Measurements from ENCODE around the gene NFIA. TPM values are rescaled to one million over a fixed set of nuclear protein-coding genes. Genes with fewer than 3 reads are reported as not detected.

The NFIA gene
- total RNA-seq, 4 donors from 2014 or later: 134 to 183 (median 148) TPM

- peaks cover 30 to 61% (median 46%) of the 10 kb centered on the region in 4 donors for H3K4me1 ChIP-seq
- intact Hi-C loops (cut with DNase I): no loop called here
- no peaks in the 10 kb centered on the region for H3K36me3 ChIP-seq
- no peak for DNase-seq (ENCODE audit: extremely low spot score)
- H3K4me3 ChIP-seq: no peak overlapping the region
- TF ChIP-seq POLR2A (IDR thresholded peaks at IDR 0.05; ENCODE audit: low read depth) (no peak), CTCF (IDR thresholded peaks at IDR 0.05) (no peak), POLR2AphosphoS5 (IDR thresholded peaks at IDR 0.05) (no peak), EP300 (IDR thresholded peaks at IDR 0.05) (no peak)
- peak overlapping the region; percentile 8 to 54 (median 34) for H3K27ac ChIP-seq (replicated peaks in 1 of 4)
- WGBS: 76% methylated on average over 3 of the region's 3 CpGs
- no peaks in the 10 kb centered on the region for H3K9me3 ChIP-seq
- H3K27me3 ChIP-seq: no peaks in the 10 kb centered on the region
Observed at GRCh38 chr1:61300899-61301298, 218.5 kb downstream of the NFIA start.

GRCh38 chr1:61301824-61302657 is 219.7 kb downstream of the NFIA start:
- DNase-seq (ENCODE audit: extremely low spot score): no peak
- Histone ChIP-seq H3K27ac (replicated peaks in 1 of 4) (peak overlapping the region; percentile 8 to 54 (median 34)), H3K4me1 (peaks cover 30 to 55% (median 47%) of the 10 kb centered on the region in 4 donors), H3K9me3 (no peaks in the 10 kb centered on the region), H3K27me3 (no peaks in the 10 kb centered on the region), H3K4me3 (no peak overlapping the region), H3K36me3 (no peaks in the 10 kb centered on the region)
- intact Hi-C loops (cut with DNase I): no loop called here
- 49% methylated on average over 4 of the region's 4 CpGs for WGBS
- no peak for TF ChIP-seq CTCF (IDR thresholded peaks at IDR 0.05)
- TF ChIP-seq POLR2AphosphoS5 (IDR thresholded peaks at IDR 0.05): peak in 1 of 2 donors; percentile 3
- TF ChIP-seq EP300 (IDR thresholded peaks at IDR 0.05): no peak

GRCh38 chr1:61307422-61308142 is 225.2 kb downstream of the NFIA start:
- peaks cover 4 to 25% (median 11%) of the 10 kb centered on the region in 4 donors for H3K4me1 ChIP-seq

GRCh38 chr1:61310057-61310456 is 227.7 kb downstream of the NFIA start:
- 91% methylated on average over 3 of the region's 3 CpGs for WGBS
- H3K36me3 ChIP-seq: peaks cover 0 to 3% (median 0%) of the 10 kb centered on the region in 4 donors
- no peak for DNase-seq (ENCODE audit: extremely low spot score)
- no peak for TF ChIP-seq POLR2A (IDR thresholded peaks at IDR 0.05; ENCODE audit: low read depth)
- TF ChIP-seq POLR2AphosphoS5 (IDR thresholded peaks at IDR 0.05): no peak
- no peak for TF ChIP-seq EP300 (IDR thresholded peaks at IDR 0.05)
- TF ChIP-seq CTCF (IDR thresholded peaks at IDR 0.05): no peak
- no peak overlapping the region for H3K4me3 ChIP-seq
- H3K27me3 ChIP-seq: no peaks in the 10 kb centered on the region
- intact Hi-C loops (cut with DNase I): no loop called here
- H3K27ac ChIP-seq (replicated peaks in 1 of 4): no peak overlapping the region
- H3K9me3 ChIP-seq: no peaks in the 10 kb centered on the region
- H3K4me1 ChIP-seq: peaks cover 0 to 10% (median 4%) of the 10 kb centered on the region in 4 donors

More at GRCh38 chr1:61307422-61308142, 225.2 kb downstream of the NFIA start:
- intact Hi-C loops (cut with DNase I): no loop called here
- 95% methylated on average over 3 of the region's 3 CpGs for WGBS
- peaks cover 0 to 1% (median 0%) of the 10 kb centered on the region in 4 donors for H3K36me3 ChIP-seq
- H3K9me3 ChIP-seq: no peaks in the 10 kb centered on the region
- no peak for DNase-seq (ENCODE audit: extremely low spot score)
- H3K4me3 ChIP-seq: no peak overlapping the region
- H3K27me3 ChIP-seq: no peaks in the 10 kb centered on the region
- no peak for TF ChIP-seq POLR2A (IDR thresholded peaks at IDR 0.05; ENCODE audit: low read depth)
- no peak for TF ChIP-seq POLR2AphosphoS5 (IDR thresholded peaks at IDR 0.05)
- TF ChIP-seq CTCF (IDR thresholded peaks at IDR 0.05): no peak
- H3K27ac ChIP-seq (replicated peaks in 1 of 4): no peak overlapping the region

Measured in esophagus muscularis mucosa (tissue), 4 donors.